ENCODE data around the gene BABAM2. TPM values are rescaled to one million over a fixed set of nuclear protein-coding genes. Genes with fewer than 3 reads are reported as not detected.
"Not testable (repeated sequence)": the region's sequence is repeated elsewhere in the genome, so short reads cannot be mapped to it uniquely, and the experiment has no call there.

Gene BABAM2
- total RNA-seq, 2 donors from 2014 or later = 36.4 to 40.9 TPM

GRCh38 chr2:28369358-28369757, 478.8 kb downstream of the BABAM2 start:
- Mint-ChIP-seq H3K36me3 (ENCODE audit: low read depth) (no peaks in the 10 kb centered on the region), H3K4me1 (peaks cover 11% of the 10 kb centered on the region), H3K4me3 (no peak overlapping the region), H3K27ac (no peak overlapping the region), H3K27me3 (ENCODE audit: insufficient read depth) (peaks cover 18% of the 10 kb centered on the region), H3K9me3 (no peaks in the 10 kb centered on the region)
- no peaks in the 10 kb centered on the region for H3K4me1 ChIP-seq (ENCODE audit: control insufficient read depth, insufficient read depth, low read length)
- no peaks in the 10 kb centered on the region for H3K36me3 ChIP-seq (ENCODE audit: control insufficient read depth, insufficient read depth, low read length)
- TF ChIP-seq CTCF (conservative IDR thresholded peaks at IDR 0.05) = no peak
- no peak for DNase-seq
- WGBS, 2 experiments (ENCODE audit: insufficient coverage in 1 of 2, insufficient read length in 1 of 2) = 71 to 72% methylated on average over 5 of the region's 5 CpGs
- H3K9ac ChIP-seq (ENCODE audit: extremely low read depth, low read length, poor library complexity, severe bottlenecking) = no peak overlapping the region
- H3K27me3 ChIP-seq (ENCODE audit: control insufficient read depth, insufficient read depth, low read length, poor library complexity, severe bottlenecking) = no peaks in the 10 kb centered on the region
- H3K9me3 ChIP-seq (ENCODE audit: control insufficient read depth, low read length) = no peaks in the 10 kb centered on the region
- no peak overlapping the region for H3K4me3 ChIP-seq (ENCODE audit: low read length)
- no peak overlapping the region for H3K27ac ChIP-seq (ENCODE audit: low read depth, low read length)

DNA sequence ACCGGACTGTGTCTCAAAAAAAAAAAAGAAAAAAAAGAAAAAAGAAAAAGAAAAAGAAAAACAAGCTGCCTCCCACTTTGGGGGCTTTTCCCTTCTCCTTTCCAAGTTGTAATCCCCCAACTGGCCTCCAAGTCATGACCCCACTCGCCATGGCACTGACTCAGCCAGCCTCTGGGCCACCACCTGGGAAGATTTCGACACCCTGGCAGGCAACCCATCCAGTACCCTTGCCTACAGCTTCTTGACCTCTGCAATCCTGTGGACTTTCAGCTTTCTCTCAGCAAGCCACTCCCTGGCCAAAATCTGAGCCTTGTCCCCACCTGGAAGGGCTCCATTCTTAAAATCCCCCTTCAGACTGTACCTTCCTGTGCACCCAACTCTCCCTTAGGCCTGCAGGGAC, 479.8 kb downstream of the BABAM2 start:
- Mint-ChIP-seq H3K36me3 (ENCODE audit: low read depth) (no peaks in the 10 kb centered on the region), H3K4me3 (no peak overlapping the region)

DNA sequence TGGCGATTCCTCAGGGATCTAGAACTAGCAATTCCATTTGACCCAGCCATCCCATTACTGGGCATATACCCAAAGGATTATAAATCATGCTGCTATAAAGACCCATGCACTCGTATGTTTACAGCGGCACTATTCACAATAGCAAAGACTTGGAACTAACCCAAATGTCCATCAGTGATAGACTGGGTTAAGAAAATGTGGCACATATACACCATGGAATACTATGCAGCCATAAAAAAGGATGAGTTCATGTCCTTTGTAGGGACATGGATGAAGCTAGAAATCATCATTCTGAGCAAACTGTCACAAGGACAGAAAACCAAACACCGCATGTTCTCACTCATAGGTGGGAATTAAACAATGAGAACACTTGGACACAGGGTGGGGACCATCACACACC, 481.2 kb downstream of the BABAM2 start:
- H3K36me3 ChIP-seq (ENCODE audit: control insufficient read depth, insufficient read depth, low read length); H3K9ac ChIP-seq (ENCODE audit: extremely low read depth, low read length, poor library complexity, severe bottlenecking); H3K27ac ChIP-seq (ENCODE audit: low read depth, low read length); DNase-seq; H3K4me1 Mint-ChIP-seq; H3K27me3 ChIP-seq (ENCODE audit: control insufficient read depth, insufficient read depth, low read length, poor library complexity, severe bottlenecking); H3K4me3 Mint-ChIP-seq; H3K9me3 ChIP-seq (ENCODE audit: control insufficient read depth, low read length); H3K9me3 Mint-ChIP-seq; H3K36me3 Mint-ChIP-seq (ENCODE audit: low read depth); H3K4me1 ChIP-seq (ENCODE audit: control insufficient read depth, insufficient read depth, low read length); H3K27ac Mint-ChIP-seq; H3K4me3 ChIP-seq (ENCODE audit: low read length): not testable (repeated sequence)
- WGBS, 2 experiments (ENCODE audit: insufficient coverage in 1 of 2, insufficient read length in 1 of 2) = 91 to 100% methylated on average over 3 to 4 of the region's 4 CpGs
- H3K27me3 Mint-ChIP-seq (ENCODE audit: insufficient read depth) = peaks cover 18% of the 10 kb centered on the region

More for the DNA sequence above, 479.8 kb downstream of the BABAM2 start:
- H3K27me3 ChIP-seq (ENCODE audit: control insufficient read depth, insufficient read depth, low read length, poor library complexity, severe bottlenecking) = no peaks in the 10 kb centered on the region
- Mint-ChIP-seq H3K4me1 (peaks cover 14% of the 10 kb centered on the region), H3K27me3 (ENCODE audit: insufficient read depth) (peaks cover 18% of the 10 kb centered on the region), H3K9me3 (no peaks in the 10 kb centered on the region), H3K27ac (no peak overlapping the region)
- 82 to 100% methylated on average over 1 to 3 of the region's 3 CpGs for WGBS, 2 experiments (ENCODE audit: insufficient coverage in 1 of 2, insufficient read length in 1 of 2)
- H3K4me1 ChIP-seq (ENCODE audit: control insufficient read depth, insufficient read depth, low read length) = no peaks in the 10 kb centered on the region
- no peak for TF ChIP-seq CTCF (conservative IDR thresholded peaks at IDR 0.05)
- DNase-seq = peak; percentile 23
- no peak overlapping the region for H3K9ac ChIP-seq (ENCODE audit: extremely low read depth, low read length, poor library complexity, severe bottlenecking)
- H3K9me3 ChIP-seq (ENCODE audit: control insufficient read depth, low read length) = no peaks in the 10 kb centered on the region
- no peak overlapping the region for H3K27ac ChIP-seq (ENCODE audit: low read depth, low read length)
- no peaks in the 10 kb centered on the region for H3K36me3 ChIP-seq (ENCODE audit: control insufficient read depth, insufficient read depth, low read length)
- H3K4me3 ChIP-seq (ENCODE audit: low read length) = no peak overlapping the region

GRCh38 chr2:28373854-28374253, 483.3 kb downstream of the BABAM2 start:
- peaks cover 23% of the 10 kb centered on the region for H3K27me3 Mint-ChIP-seq (ENCODE audit: insufficient read depth)
- TF ChIP-seq CTCF (conservative IDR thresholded peaks at IDR 0.05) = no peak
- H3K4me3 Mint-ChIP-seq = no peak overlapping the region
- 94 to 100% methylated on average over 1 to 4 of the region's 4 CpGs for WGBS, 2 experiments (ENCODE audit: insufficient coverage in 1 of 2, insufficient read length in 1 of 2)
- Histone ChIP-seq H3K36me3 (ENCODE audit: control insufficient read depth, insufficient read depth, low read length) (no peaks in the 10 kb centered on the region), H3K4me3 (ENCODE audit: low read length) (no peak overlapping the region), H3K9ac (ENCODE audit: extremely low read depth, low read length, poor library complexity, severe bottlenecking) (no peak overlapping the region), H3K27ac (ENCODE audit: low read depth, low read length) (no peak overlapping the region), H3K4me1 (ENCODE audit: control insufficient read depth, insufficient read depth, low read length) (no peaks in the 10 kb centered on the region), H3K9me3 (ENCODE audit: control insufficient read depth, low read length) (no peaks in the 10 kb centered on the region), H3K27me3 (ENCODE audit: control insufficient read depth, insufficient read depth, low read length, poor library complexity, severe bottlenecking) (no peaks in the 10 kb centered on the region)
- H3K9me3 Mint-ChIP-seq = no peaks in the 10 kb centered on the region
- no peak overlapping the region for H3K27ac Mint-ChIP-seq
- H3K4me1 Mint-ChIP-seq = peaks cover 3% of the 10 kb centered on the region
- DNase-seq = no peak
- no peaks in the 10 kb centered on the region for H3K36me3 Mint-ChIP-seq (ENCODE audit: low read depth)

Measured in endodermal cell (in vitro differentiated cells).